Measurements from ENCODE around the gene FCMR.

- no peak for TF ChIP-seq PCBP2 (IDR thresholded peaks at IDR 0.05; ENCODE audit: low read depth, low read length, poor library complexity, severe bottlenecking)
- TF ChIP-seq CTCF (IDR thresholded peaks at IDR 0.05 in 2 of 3, conservative IDR thresholded peaks at IDR 0.05 in 1 of 3; ENCODE audit: insufficient read depth in 2 of 3, low read depth in 1 of 3, low read length in 3 of 3): no peak
- no peak for TF ChIP-seq PTBP1 (IDR thresholded peaks at IDR 0.05; ENCODE audit: low read depth, low read length)
- no peak for TF ChIP-seq PATZ1 (CRISPR knock-in tag; IDR thresholded peaks at IDR 0.05; ENCODE audit: borderline replicate concordance)
- TF ChIP-seq TEAD4 (IDR thresholded peaks at IDR 0.05; ENCODE audit: low read length): no peak
- TF ChIP-seq TEAD4 (CRISPR knock-in tag; IDR thresholded peaks at IDR 0.05; ENCODE audit: borderline replicate concordance): no peak
- no peak for TF ChIP-seq POLR2A (conservative IDR thresholded peaks at IDR 0.05)
- TF ChIP-seq MTA2 (IDR thresholded peaks at IDR 0.05; ENCODE audit: low read depth): no peak
- TF ChIP-seq LEF1 (IDR thresholded peaks at IDR 0.05): no peak
- TF ChIP-seq NCOA2 (IDR thresholded peaks at IDR 0.05; ENCODE audit: partially characterized antibody in 2 of 2): no peak
- no peak for TF ChIP-seq ESRRA (IDR thresholded peaks at IDR 0.05; ENCODE audit: borderline replicate concordance, low read depth)
- no peak for TF ChIP-seq RBM14 (IDR thresholded peaks at IDR 0.05; ENCODE audit: borderline replicate concordance, insufficient read depth, low read depth, low read length)
- no peak for TF ChIP-seq ZSCAN29 (IDR thresholded peaks at IDR 0.05)
Observed at GRCh38 chr1:206958144-206958543, 36.4 kb upstream of the FCMR start.

Measured in K562 (cell line).